NCI-H82 treated with DMSO at 0.1 percent for 48 hours (cell line): ENCODE data around the gene HORMAD2.
"Not testable (repeated sequence)": the region's sequence is repeated elsewhere in the genome, so short reads cannot be mapped to it uniquely, and the experiment has no call there.

Experiments
- DNase-seq: peaks from one replicate; lab custom pipeline; 2025; ENCODE audit not compliant: unreplicated experiment; lab: John Stamatoyannopoulos, UW

The HORMAD2 gene

GRCh38 chr22:30056015-30056414 is 24.2 kb upstream of the HORMAD2 start:
- DNase-seq: no peak

DNA sequence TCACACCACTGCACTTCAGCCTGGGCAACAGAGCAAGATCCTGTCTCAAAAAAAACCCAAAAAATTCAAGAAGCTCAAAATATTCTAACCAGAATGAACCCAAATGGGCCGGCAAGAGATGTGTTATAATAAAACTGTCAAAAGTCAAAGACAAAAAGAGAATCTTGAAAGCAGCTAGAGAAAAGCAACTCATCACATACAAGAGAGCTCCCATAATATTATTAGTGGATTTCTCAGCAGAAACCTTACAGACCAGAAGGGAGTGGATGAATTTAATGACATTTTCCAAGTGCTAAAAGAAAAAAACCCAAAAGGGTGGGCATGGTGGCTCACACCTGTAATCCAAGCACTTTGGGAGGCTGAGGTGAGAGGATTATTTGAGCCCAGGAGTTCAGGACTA is 22.9 kb upstream of the HORMAD2 start:
- no peak for DNase-seq

- not testable (repeated sequence) for DNase-seq
Observed at GRCh38 chr22:30059346-30060020, 20.8 kb upstream of the HORMAD2 start.

- not testable (repeated sequence) for DNase-seq
Observed at GRCh38 chr22:30061094-30061493, 19.2 kb upstream of the HORMAD2 start.

- no peak for DNase-seq
Observed at GRCh38 chr22:30062259-30062658, 18.0 kb upstream of the HORMAD2 start.

GRCh38 chr22:30062950-30063349 is 17.3 kb upstream of the HORMAD2 start:
- no peak for DNase-seq

GRCh38 chr22:30064172-30064571 is 16.1 kb upstream of the HORMAD2 start:
- DNase-seq: no peak

DNA sequence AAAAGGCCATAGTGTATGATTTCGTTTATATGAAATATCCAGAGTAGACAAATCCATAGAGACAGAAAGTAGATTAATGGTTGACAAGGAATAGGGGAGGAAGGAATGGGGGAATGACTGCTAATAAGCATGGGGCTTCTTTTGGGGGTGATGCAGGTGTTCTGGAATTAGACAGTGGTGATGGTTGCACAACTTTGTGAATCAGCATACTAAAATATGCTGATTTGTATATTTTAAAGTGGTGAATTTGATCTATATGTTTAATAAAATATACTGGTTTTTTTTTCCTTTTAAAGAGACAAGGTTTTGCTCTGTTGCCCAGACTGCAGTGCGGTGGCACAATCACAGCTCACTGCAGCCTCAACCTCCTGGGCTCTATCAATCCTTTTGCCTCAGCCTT is 6.5 kb upstream of the HORMAD2 start:
- no peak for DNase-seq

- DNase-seq: no peak
Observed at GRCh38 chr22:30074147-30074546, 6.1 kb upstream of the HORMAD2 start.

- no peak for DNase-seq
Observed at GRCh38 chr22:30074994-30075393, 5.3 kb upstream of the HORMAD2 start.

DNA sequence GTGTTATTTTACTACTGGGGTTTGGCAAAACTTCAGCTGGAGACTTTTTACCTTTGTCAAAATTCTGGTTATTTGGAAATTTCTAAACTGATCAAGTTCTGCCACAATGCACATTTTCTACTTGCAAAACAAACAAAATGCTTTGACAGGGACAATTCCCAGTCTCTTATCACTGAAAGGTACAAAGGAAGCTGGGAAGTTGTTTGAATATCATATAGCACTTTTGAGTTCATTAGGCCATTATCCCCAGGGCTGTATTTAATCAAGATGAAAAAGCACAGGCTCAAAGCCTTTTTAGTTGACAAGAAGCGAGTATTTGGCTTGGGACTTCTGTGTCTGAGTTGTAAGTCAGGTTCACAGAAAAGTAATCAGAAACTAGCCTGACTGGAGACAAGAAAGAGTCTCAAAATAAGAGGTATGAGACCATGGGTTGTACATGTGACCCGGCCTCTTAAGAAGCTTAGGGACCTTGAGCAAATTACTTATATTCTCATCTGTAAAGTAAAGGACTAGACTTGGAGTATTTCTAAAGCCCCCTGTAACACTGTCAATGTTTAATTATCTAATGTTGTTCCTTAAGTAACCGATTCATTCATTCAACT is 2.9 kb upstream of the HORMAD2 start:
- no peak for DNase-seq

DNA sequence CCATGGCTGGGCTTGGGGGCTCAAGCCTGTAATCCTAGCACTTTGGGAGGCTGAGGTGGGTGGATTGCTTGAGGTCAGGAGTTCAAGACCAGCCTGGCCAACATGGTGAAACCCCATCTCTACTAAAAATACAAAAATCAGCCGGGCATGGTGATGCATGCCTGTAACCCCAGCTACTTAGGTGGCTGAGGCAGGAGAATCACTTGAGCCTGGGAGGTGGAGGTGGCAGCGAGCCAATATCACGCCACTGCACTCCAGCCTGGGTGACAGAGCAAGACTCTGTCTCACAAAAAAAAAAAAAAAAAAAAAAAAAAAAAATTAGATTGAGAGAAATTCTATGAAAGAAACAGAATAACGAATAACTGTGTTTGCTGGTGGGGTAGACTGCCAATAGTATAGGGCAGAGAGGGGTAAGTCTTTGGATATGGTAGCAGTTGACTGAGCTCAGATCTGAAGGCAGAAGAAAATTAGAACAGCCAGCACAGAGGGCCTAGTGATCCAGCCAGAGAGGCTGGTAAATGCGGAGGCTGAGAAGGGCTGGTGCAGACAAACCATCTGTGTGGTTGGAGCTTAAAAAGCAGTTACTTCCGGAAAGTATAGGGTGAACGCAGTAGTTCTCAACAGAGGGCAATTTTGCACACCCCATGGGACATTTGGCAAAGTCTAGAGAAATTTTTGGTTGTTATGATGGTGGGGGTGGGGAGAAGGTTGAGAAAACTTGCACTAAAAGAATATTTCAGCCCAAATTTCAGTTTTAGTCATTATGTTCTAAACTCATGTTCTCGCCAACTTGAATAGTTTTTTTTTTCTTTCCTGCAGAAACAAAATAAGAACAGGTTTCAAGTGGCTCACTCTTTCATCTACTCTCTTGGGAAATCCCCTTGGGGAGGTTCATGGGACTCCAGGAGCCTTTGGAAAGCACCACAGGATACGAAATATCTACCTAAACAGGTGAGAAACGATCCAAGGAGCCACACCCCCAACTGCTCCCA is 1.6 kb upstream of the HORMAD2 start:
- no peak for DNase-seq

DNA sequence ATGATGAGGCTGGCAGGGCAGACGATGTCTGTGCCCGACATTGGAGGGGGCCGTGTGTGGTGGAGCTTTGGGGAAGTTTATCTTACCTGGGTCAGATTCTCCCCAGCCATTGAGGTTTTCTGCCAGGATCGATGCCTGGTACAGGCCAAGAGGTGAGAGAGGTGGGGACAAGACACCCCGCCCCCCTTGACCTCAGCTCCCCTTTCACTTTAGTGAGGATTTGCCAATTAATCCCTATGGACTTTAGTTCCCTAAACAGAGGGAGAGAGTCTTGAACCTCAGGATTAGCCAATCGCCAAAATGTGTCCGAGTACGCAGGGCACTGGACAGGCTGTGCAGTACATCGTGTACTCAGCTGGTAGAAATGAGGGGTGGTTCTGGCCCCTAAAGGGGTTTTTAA is 541 bp downstream of the HORMAD2 start:
- DNase-seq: no peak

DNA sequence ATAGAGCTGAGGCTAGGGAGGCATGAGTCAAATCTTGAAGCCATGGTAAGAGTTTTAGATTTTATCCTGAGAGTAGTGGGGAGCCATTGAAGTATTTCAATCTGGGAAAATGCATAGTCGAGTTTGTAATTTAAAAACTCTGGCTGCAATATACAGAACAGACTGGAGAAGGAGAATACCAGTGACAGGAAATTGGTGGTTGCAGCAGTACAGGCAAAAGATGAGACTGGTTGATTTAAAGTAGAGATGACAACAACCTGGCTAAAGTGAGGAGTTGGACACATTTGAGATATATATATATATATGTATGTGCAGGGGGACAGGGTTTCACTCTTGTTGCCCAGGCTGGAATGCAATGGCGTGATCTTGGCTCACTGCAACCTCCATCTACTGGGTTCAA is 6.2 kb downstream of the HORMAD2 start:
- DNase-seq: no peak

GRCh38 chr22:30087037-30087436 is 6.8 kb downstream of the HORMAD2 start:
- DNase-seq: not testable (repeated sequence)

DNA sequence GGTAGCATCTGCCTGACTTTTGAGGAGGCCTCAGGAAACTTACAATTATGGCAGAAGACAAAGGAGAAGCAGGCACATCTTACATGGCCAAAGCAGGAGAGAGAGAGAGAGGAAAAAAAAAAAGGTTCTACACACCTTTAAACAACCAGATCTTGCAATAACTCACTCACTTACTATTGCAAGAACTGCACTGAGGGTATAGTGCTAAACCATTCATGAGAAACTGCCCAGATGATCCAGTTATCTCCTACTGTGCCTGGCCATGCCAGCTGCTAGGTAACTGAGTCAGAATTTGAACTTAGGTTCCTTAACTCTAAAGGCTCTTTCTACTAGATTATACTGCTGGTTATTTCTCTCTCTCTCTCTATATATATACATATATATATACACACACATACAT is 7.3 kb downstream of the HORMAD2 start:
- DNase-seq: no peak

- DNase-seq: no peak
Observed at GRCh38 chr22:30088468-30088867, 8.2 kb downstream of the HORMAD2 start.

GRCh38 chr22:30089655-30089974 is 9.4 kb downstream of the HORMAD2 start:
- no peak for DNase-seq

DNA sequence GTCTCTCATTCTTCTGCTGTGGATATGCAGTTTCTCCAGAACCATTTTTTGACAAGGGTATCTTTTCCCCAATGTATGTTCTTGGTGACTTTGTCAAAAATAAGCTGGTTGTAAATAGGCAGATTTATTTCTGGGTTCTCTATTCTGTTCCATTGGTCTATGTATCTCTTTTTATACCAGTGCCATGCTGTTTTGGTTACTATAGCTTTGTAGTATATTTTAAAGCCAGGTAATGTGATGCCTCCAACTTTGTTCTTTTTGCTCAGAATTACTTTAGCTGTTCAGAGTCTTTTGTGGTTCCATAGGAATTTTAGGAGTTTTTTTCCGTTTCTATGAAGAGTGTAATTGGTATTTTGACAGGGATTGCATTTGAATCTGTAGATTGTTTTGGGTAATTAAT is 12.4 kb downstream of the HORMAD2 start:
- no peak for DNase-seq

DNA sequence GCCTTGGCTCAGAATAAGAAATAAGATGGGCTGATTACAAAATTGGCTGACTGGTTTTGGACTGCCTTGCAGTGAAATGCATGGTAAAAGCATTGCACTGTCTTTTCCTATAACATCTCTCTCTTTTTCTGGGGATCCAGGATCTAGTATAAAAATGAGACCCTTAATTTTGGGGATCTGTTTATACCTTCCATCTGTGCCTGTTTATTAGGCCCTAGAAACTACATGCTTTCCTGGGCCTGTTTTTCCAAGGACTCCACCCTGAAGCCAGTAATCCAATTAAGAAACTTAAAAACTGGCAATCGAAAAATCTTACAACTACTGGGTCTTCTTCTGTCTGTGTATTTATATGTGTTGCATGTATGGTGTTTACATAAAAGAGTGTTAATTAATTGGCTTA is 14.5 kb downstream of the HORMAD2 start:
- no peak for DNase-seq

DNA sequence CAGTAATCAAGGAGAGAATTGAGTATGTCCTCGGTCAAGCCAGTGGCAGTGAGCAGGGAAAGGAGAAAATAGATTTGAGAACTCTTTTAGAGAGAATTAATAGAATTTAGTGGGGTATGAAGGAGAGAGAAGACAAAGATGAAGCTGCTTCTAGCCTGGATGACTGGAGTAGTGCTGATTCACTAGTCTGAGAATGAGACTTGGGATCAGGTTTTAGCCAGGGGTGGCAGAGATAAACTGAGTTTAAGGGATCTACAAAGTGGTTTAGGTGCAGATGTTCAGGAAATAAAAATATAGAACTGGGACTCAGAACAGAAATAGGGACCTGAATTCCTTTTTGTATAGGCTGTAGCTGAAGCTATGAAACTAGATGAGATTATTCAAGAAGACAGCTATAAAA is 17.6 kb downstream of the HORMAD2 start:
- DNase-seq: no peak

DNA sequence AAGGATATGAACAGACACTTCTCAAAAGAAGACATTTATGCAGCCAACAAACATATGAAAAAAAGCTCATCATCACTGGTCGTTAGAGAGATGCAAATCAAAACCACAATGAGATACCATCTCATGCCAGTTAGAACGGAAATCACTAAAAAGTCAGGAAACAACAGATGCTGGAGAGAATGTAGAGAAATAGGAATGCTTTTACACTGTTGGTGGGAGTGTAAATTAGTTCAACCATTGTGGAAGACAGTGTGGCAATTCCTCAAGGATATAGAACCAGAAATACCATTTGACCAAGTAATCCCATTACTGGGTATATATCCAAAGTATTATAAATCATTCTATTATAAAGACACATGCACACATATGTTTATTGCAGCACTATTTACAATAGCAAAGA is 20.5 kb downstream of the HORMAD2 start:
- not testable (repeated sequence) for DNase-seq
